T follicular helper cell (primary cell): ENCODE measurements around the gene PIGQ.
A peak's percentile ranks its signal among the peaks of the same experiment; 100 is the strongest.

ENCODE experiments used
- DNase-seq: peaks from one replicate; pipeline ENCODE4 v3.0.0-alpha.2; 2020; ENCODE audit warnings: low read depth

Gene PIGQ

GRCh38 chr16:534135-534534 lies 35.6 kb upstream of the PIGQ start:
- DNase-seq = no peak

GRCh38 chr16:534856-535445 lies 34.8 kb upstream of the PIGQ start:
- no peak for DNase-seq

GRCh38 chr16:535446-536405 lies 34.0 kb upstream of the PIGQ start:
- DNase-seq = no peak

GRCh38 chr16:536746-537145 lies 33.0 kb upstream of the PIGQ start:
- no peak for DNase-seq

GRCh38 chr16:537415-538335 lies 32.1 kb upstream of the PIGQ start:
- no peak for DNase-seq

GRCh38 chr16:539901-540530 lies 29.8 kb upstream of the PIGQ start:
- no peak for DNase-seq

GRCh38 chr16:540645-541340 lies 29.0 kb upstream of the PIGQ start:
- DNase-seq = no peak

GRCh38 chr16:543301-544164 lies 26.2 kb upstream of the PIGQ start:
- DNase-seq = no peak

GRCh38 chr16:544517-544916 lies 25.3 kb upstream of the PIGQ start:
- DNase-seq = no peak

- peak; percentile 34 for DNase-seq
Measured at GRCh38 chr16:546909-547770, 22.6 kb upstream of the PIGQ start.

- no peak for DNase-seq
Measured at GRCh38 chr16:548586-548985, 21.2 kb upstream of the PIGQ start.

GRCh38 chr16:549544-550263 lies 20.1 kb upstream of the PIGQ start:
- DNase-seq = no peak

- DNase-seq = no peak
Measured at GRCh38 chr16:551210-551609, 18.6 kb upstream of the PIGQ start.

GRCh38 chr16:552171-552570 lies 17.6 kb upstream of the PIGQ start:
- no peak for DNase-seq

GRCh38 chr16:553601-554296 lies 16.0 kb upstream of the PIGQ start:
- no peak for DNase-seq

- no peak for DNase-seq
Measured at GRCh38 chr16:554297-554621, 15.5 kb upstream of the PIGQ start.

GRCh38 chr16:554640-555365 lies 15.0 kb upstream of the PIGQ start:
- DNase-seq = no peak
